HG02798 (cell line): ENCODE measurements around the gene TRPM2.

Experiments used
- ATAC-seq: cut with Tn5 transposase; IDR thresholded peaks from one replicate; pipeline ENCODE4 v1.9.1; 2021; ENCODE audit warnings: mild to moderate bottlenecking; ENCODE audit not compliant: unreplicated experiment, poor library complexity

The TRPM2 gene

DNA sequence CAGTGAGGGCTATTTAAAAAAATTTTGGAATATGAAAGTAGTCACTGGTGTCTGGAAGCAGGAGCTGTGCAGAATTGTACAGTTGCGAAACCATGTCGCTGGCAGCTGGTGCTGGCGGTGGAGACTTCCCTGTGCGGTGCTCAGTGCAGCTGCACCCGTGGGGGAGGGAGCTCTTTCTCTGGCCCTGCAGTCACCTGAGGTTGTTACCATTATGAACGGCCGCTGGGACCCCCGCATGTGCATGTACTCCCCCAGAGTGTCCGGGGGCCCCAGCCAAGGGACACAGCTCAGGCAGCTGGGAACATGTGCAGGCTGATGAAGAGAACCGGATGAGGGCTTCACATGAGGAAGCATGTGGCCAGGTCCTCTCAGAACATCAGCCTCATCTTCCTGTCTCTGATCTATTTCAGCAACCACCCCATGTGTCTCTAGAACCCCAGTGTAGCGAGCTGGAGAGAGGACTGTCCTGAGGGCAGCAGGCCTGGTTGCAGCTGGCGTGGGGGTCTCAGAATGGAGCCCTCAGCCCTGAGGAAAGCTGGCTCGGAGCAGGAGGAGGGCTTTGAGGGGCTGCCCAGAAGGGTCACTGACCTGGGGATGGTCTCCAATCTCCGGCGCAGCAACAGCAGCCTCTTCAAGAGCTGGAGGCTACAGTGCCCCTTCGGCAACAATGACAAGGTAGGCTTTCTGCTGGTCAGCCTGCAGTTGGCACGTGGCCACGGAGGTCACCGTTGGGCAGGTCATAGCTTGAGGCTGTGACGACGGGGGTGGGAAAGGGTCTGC, at the start of gene TRPM2:
TSS of gene TRPM2 (plus strand) at position 431 of the 780 bp plus-strand sequence. CDS start at position 511, 80 bp downstream.
- no peak for ATAC-seq

GRCh38 chr21:44304011-44304616, 49.3 kb upstream of the TRPM2 start:
- ATAC-seq: no peak

- no peak for ATAC-seq
Observed at GRCh38 chr21:44304877-44305293, 48.5 kb upstream of the TRPM2 start.

DNA sequence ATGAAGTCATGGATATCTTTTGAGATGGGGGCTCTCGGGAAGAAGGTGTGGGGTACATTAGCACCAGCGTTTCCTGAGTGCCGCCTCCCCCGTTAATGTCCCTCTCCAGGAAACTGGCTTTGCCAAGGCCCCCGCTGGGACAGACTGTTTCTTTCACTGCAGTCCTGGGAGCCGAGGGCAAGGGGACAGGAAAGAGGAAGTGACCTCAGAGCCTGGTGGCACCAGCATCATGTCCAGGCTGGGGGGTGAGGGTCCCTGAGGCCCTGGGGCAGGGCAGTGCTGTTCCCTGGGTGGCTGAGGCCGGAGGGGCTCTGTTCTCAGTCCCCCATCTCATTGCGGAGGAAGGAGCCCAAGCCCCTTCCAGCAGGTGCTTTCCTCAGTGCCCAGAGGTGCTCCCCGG, 47.7 kb upstream of the TRPM2 start:
- no peak for ATAC-seq

DNA sequence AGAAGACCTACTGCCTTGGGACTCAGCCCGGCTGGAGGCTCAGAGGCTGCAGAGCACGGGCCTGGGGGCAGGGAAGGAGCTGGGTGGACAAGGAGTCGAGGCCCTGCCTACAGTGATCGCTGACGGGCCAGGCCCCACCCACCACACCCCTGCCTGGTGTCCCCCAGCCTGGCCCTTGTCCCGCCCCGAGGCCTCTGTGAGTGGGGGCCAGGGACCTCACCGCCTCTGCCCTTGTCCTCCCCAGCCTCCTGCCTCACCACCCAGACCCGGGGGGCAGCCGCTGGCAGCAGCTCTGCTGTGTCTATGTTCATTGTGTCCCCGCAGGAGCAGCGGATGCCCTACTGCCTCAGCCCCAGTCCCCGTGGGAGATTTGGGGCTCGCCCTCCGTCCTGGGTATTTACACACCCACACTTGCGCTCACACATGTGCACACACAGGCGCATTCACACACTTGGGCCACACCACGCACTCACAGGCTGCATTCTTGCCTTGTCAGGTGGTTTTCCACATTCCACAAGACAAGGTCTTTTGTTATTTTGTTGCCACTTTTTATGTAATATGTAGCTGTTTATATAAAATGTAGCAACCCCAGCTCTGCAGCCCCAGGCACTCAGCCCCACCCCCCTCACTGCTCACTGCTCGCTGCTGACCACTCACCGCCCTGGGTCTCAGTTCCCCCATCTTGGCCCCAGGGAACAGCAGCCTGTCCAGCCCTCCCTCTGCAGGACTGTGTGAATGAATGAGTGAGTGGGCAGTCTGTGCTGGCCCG, 46.3 kb upstream of the TRPM2 start:
- no peak for ATAC-seq

DNA sequence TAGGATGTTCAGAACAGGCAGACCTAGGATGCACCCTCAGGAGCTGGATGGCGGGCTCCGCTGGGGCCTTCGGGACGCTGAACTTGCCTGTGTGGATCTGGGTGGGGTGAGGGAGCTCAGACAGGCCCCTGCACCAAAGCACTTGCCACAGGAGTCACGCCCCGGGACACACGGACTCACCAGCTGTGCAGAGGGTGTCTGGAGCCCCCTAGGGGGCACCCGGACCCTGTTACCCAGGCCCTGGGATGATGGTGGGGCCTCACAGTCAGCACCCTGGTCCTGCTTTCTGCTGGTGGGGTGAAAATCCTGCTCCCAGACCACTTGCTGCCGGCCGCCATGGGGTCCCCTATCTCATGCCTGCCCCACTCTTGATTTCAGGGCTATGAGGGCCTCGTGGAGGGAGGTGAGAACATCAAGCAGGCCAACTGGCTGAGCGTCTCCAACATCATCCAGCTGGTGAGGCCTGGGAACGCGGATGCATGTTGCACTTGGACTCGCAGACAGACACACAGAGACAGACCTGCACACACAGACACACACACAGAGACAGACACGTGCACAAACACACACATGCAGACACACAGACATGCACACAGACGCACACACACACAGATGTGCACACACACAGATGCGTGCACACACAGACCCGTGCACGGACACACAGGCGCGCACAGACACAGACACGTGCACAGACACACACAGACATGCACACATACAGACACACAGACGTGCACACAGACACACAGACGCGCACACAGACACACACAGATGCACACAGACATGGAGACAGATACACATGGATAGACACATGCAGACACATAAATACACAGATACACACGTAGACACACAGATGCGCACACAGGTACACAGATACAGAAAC, 42.6 kb upstream of the TRPM2 start:
- no peak for ATAC-seq

- ATAC-seq: no peak
Observed at GRCh38 chr21:44312089-44312488, 41.3 kb upstream of the TRPM2 start.

DNA sequence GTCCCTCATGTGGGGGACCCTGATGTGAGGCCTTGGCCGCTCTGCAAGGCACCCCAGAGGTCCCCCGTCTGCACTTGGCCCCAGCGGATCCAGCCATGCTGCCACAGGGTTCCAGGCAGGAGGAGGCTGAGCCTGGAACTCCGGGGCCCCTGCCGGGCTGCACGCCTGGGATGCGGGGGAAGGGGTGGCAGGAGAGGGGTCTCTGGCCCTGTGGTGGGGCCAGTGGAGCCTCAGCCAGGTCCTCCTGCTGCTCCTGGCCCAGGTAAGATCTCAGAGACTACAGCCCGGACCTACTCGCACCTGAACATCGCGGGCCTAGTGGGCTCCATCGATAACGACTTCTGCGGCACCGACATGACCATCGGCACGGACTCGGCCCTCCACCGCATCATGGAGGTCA, 40.7 kb upstream of the TRPM2 start:
- no peak for ATAC-seq

- no peak for ATAC-seq
Observed at GRCh38 chr21:44313451-44313850, 40.0 kb upstream of the TRPM2 start.

- no peak for ATAC-seq
Observed at GRCh38 chr21:44314128-44314527, 39.3 kb upstream of the TRPM2 start.

DNA sequence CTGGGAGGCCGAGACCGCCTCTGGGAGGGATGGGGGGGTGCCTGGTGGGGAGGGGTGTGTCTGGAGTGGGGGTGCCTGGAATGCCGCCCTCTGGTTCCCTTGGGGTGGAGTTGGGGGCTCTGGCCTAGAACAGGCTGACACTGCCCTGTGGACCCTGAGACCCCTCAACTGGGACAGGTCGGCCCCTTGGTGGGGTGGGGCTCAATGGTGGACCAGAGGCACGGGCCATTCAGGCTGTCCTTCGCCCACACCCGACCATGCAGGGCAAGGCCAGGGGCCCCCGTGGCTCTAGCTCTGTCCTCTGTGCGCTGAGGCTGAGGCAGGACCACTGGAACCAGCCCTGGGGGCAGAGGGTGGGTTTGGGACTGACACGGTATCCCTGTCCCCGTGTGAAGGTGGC, 38.9 kb upstream of the TRPM2 start:
- ATAC-seq: no peak

DNA sequence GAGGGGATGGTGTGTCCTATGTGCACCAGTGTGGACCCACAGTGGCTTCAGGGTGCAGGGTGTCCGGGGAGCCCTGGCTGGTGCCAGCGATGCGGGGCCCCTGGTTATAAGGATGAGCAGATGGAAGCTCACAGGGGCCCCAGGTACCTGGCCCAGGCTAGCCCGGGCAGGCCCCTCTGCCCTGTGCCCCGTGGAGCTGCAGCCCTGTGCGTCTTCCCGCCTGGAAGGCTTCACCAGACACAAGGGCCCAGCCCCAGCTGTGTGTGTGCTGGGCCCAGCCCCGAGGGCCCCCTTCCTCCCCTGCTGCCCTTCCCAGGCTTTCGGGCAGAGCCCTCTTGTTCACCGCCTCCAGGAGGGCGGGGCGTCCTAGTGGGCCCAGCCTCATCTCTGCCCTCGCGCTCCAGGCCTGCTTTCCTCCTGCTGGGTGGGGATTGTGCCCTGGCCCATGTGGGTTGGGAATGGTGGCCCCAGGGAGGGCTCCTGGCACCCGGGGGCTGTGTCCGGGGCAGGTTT, 37.7 kb upstream of the TRPM2 start:
- no peak for ATAC-seq

DNA sequence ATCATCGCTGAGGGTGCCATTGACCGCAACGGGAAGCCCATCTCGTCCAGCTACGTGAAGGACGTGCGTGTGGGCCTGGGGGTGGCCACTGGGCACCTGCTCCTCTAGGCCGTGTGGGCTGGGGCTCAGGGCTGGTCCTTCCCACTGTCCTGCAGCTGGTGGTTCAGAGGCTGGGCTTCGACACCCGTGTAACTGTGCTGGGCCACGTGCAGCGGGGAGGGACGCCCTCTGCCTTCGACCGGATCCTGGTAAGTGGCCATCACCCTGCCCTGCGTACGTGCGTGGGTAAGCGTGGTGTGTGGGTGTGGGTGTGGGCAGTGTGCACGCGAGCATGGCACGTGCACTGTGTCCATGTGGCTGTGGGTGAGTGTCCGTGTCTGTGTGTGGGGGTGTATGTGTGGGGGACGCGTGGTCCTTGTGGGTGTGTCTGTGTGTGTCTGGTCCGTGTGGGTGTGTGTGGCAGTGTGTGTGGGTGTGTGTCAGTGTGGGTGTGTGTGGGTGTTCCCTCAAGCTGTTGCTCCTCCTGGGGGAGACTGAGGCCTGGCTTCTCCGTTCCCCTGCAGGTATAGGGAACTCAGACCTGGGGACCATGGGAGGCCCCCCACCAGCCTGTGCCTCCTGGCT, 37.0 kb upstream of the TRPM2 start:
- ATAC-seq: no peak

GRCh38 chr21:44317241-44317782, 36.1 kb upstream of the TRPM2 start:
- ATAC-seq: no peak

DNA sequence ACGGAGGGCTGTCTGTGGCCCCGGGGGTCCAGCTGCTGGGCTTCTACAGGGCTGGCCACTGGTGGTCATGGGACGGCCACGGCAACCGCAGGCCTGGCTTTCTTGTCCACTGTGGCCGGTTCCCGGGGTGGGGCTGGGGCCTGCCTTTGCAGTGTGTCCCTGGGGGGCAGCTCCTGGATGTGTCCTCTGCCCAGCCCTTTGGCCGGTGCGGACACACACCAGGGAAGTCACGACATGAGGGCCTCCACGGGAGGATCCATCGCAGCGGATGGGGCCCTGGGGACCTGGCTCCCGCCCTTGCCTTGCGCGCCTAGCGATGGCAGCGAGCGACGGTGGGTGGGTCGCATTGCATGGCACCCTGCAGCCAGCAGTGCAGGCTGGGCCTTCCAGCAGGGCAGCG, 35.5 kb upstream of the TRPM2 start:
- ATAC-seq: no peak

- no peak for ATAC-seq
Observed at GRCh38 chr21:44318489-44319285, 34.7 kb upstream of the TRPM2 start.

DNA sequence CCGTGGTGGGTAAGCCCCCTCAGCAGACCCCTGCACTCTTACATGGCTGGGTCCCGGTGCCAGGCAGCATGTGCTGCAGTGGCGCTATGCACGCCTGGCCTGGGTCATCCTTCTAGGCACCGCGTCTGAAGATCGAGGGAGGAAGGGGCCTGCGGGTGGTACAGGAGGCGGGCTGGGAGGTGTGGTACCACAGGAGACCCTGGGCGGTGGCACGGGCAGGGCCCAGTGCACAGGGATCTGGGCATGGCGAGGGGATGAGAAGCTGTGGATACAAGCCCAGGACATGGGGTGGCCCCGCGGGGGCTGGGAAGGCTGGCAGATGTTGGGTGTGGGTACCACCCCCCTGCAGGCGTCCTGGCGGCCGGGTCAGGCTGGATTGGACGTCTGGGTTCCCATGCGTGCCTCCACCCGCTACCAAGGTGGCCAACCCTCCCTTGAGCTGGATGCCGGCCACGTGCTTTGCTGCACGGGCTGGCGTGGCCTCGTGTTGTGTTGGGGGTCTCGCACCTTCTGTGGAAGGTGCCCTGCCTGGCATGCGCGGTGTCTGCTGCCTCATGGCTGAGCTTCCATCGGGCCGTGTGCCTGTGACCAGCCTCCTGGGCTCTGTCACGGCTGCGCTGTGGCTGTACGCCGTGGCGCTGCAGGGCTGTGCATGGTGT, 33.9 kb upstream of the TRPM2 start:
- no peak for ATAC-seq

- ATAC-seq: no peak
Observed at GRCh38 chr21:44320847-44321246, 32.6 kb upstream of the TRPM2 start.
